ENCODE results near the gene CFAP221. TPM values are rescaled to one million over a fixed set of nuclear protein-coding genes. Genes with fewer than 3 reads are reported as not detected.

The CFAP221 gene
- 1.1 and 3.1 TPM in 2 replicates for total RNA-seq

GRCh38 chr2:119544075-119544938 lies at the start of gene CFAP221:
TSS of gene CFAP221 (plus strand) at chr2:119544449. CDS start at chr2:119546132, 1,683 bp downstream.
- peak; percentile 9 for DNase-seq (ENCODE audit: extremely low read depth, low read depth, low spot score)

GRCh38 chr2:119495948-119496347 lies 48.3 kb upstream of the CFAP221 start:
- DNase-seq (ENCODE audit: extremely low read depth, low read depth, low spot score) = no peak

GRCh38 chr2:119496682-119497081 lies 47.6 kb upstream of the CFAP221 start:
- DNase-seq (ENCODE audit: extremely low read depth, low read depth, low spot score) = no peak

GRCh38 chr2:119508756-119509155 lies 35.5 kb upstream of the CFAP221 start:
- peak; percentile 16 for DNase-seq (ENCODE audit: extremely low read depth, low read depth, low spot score)

- DNase-seq (ENCODE audit: extremely low read depth, low read depth, low spot score) = no peak
Observed at GRCh38 chr2:119511989-119512388, 32.3 kb upstream of the CFAP221 start.

GRCh38 chr2:119512946-119513345 lies 31.3 kb upstream of the CFAP221 start:
- DNase-seq (ENCODE audit: extremely low read depth, low read depth, low spot score) = no peak

- no peak for DNase-seq (ENCODE audit: extremely low read depth, low read depth, low spot score)
Observed at GRCh38 chr2:119513832-119514231, 30.4 kb upstream of the CFAP221 start.

- DNase-seq (ENCODE audit: extremely low read depth, low read depth, low spot score) = no peak
Observed at GRCh38 chr2:119516121-119516520, 28.1 kb upstream of the CFAP221 start.

- DNase-seq (ENCODE audit: extremely low read depth, low read depth, low spot score) = peak; percentile 9
Observed at GRCh38 chr2:119517433-119517832, 26.8 kb upstream of the CFAP221 start.

GRCh38 chr2:119518401-119519056 lies 25.7 kb upstream of the CFAP221 start:
- no peak for DNase-seq (ENCODE audit: extremely low read depth, low read depth, low spot score)

- DNase-seq (ENCODE audit: extremely low read depth, low read depth, low spot score) = no peak
Observed at GRCh38 chr2:119519057-119519408, 25.2 kb upstream of the CFAP221 start.

GRCh38 chr2:119520696-119521432 lies 23.4 kb upstream of the CFAP221 start:
- DNase-seq (ENCODE audit: extremely low read depth, low read depth, low spot score) = no peak

GRCh38 chr2:119521433-119522050 lies 22.7 kb upstream of the CFAP221 start:
- no peak for DNase-seq (ENCODE audit: extremely low read depth, low read depth, low spot score)

- no peak for DNase-seq (ENCODE audit: extremely low read depth, low read depth, low spot score)
Observed at GRCh38 chr2:119522671-119523070, 21.6 kb upstream of the CFAP221 start.

- no peak for DNase-seq (ENCODE audit: extremely low read depth, low read depth, low spot score)
Observed at GRCh38 chr2:119523383-119523951, 20.8 kb upstream of the CFAP221 start.

- no peak for DNase-seq (ENCODE audit: extremely low read depth, low read depth, low spot score)
Observed at GRCh38 chr2:119523952-119524694, 20.1 kb upstream of the CFAP221 start, which contains the start of gene SCTR. TSS of gene SCTR (minus strand) at chr2:119524483. CDS start at chr2:119524226, 257 bp downstream.

- no peak for DNase-seq (ENCODE audit: extremely low read depth, low read depth, low spot score)
Observed at GRCh38 chr2:119525614-119526013, 18.6 kb upstream of the CFAP221 start.

GRCh38 chr2:119527999-119528398 lies 16.2 kb upstream of the CFAP221 start:
- no peak for DNase-seq (ENCODE audit: extremely low read depth, low read depth, low spot score)

- DNase-seq (ENCODE audit: extremely low read depth, low read depth, low spot score) = no peak
Observed at GRCh38 chr2:119531292-119531691, 13.0 kb upstream of the CFAP221 start.

- no peak for DNase-seq (ENCODE audit: extremely low read depth, low read depth, low spot score)
Observed at GRCh38 chr2:119533560-119533959, 10.7 kb upstream of the CFAP221 start.

Measured in glomerular endothelial cell (primary cell).